GM18907 (cell line): ENCODE results near the gene NKAIN2.

ENCODE experiments used
- ATAC-seq: cut with Tn5 transposase; IDR thresholded peaks from one replicate; pipeline ENCODE4 v1.9.1; 2021; ENCODE audit warnings: mild to moderate bottlenecking, moderate library complexity; ENCODE audit not compliant: unreplicated experiment

Gene NKAIN2

GRCh38 chr6:123803504-123804013 is at the start of gene NKAIN2:
TSS of gene NKAIN2 (plus strand) at chr6:123803865.
- peak; percentile 43 for ATAC-seq

GRCh38 chr6:123759472-123759871 is 44.2 kb upstream of the NKAIN2 start:
- no peak for ATAC-seq

GRCh38 chr6:123763904-123764303 is 39.8 kb upstream of the NKAIN2 start:
- no peak for ATAC-seq

GRCh38 chr6:123764722-123765121 is 38.9 kb upstream of the NKAIN2 start:
- no peak for ATAC-seq

- no peak for ATAC-seq
Measured at GRCh38 chr6:123768921-123769320, 34.7 kb upstream of the NKAIN2 start.

- no peak for ATAC-seq
Measured at GRCh38 chr6:123769431-123769830, 34.2 kb upstream of the NKAIN2 start.

GRCh38 chr6:123770247-123770949 is 33.3 kb upstream of the NKAIN2 start:
- ATAC-seq, result no peak

- ATAC-seq, result no peak
Measured at GRCh38 chr6:123771126-123771525, 32.5 kb upstream of the NKAIN2 start.

GRCh38 chr6:123777563-123777962 is 26.1 kb upstream of the NKAIN2 start:
- ATAC-seq, result no peak

GRCh38 chr6:123780021-123780420 is 23.6 kb upstream of the NKAIN2 start:
- no peak for ATAC-seq

- no peak for ATAC-seq
Measured at GRCh38 chr6:123784330-123784729, 19.3 kb upstream of the NKAIN2 start.

GRCh38 chr6:123785039-123785438 is 18.6 kb upstream of the NKAIN2 start:
- no peak for ATAC-seq

GRCh38 chr6:123788319-123788718 is 15.3 kb upstream of the NKAIN2 start:
- no peak for ATAC-seq

- no peak for ATAC-seq
Measured at GRCh38 chr6:123794190-123794589, 9.5 kb upstream of the NKAIN2 start.

GRCh38 chr6:123794799-123795198 is 8.9 kb upstream of the NKAIN2 start:
- ATAC-seq, result no peak

GRCh38 chr6:123801067-123801466 is 2.6 kb upstream of the NKAIN2 start:
- ATAC-seq, result no peak

- ATAC-seq, result peak; percentile 6
Measured at GRCh38 chr6:123802351-123802696, 1.3 kb upstream of the NKAIN2 start.

- peak; percentile 97 for ATAC-seq
Measured at GRCh38 chr6:123802697-123803503, 765 bp upstream of the NKAIN2 start.

GRCh38 chr6:123804014-123804786 is 535 bp downstream of the NKAIN2 start:
- no peak for ATAC-seq

GRCh38 chr6:123804787-123805540 is 1.3 kb downstream of the NKAIN2 start:
- no peak for ATAC-seq

- no peak for ATAC-seq
Measured at GRCh38 chr6:123805921-123806320, 2.3 kb downstream of the NKAIN2 start.
